ENCODE results near the gene PDHA1. TPM values are rescaled to one million over a fixed set of nuclear protein-coding genes. Genes with fewer than 3 reads are reported as not detected.

The PDHA1 gene
- 101 and 147 TPM in 2 replicates for total RNA-seq (ENCODE audit: low replicate concordance)

GRCh38 chrX:19343535-19344408, at the start of gene PDHA1:
TSS of gene PDHA1 (plus strand) at chrX:19343927. CDS start at chrX:19344038, 111 bp downstream.
- Histone ChIP-seq H3K36me3 (no peaks in the 10 kb centered on the region), H3K4me1 (peaks cover 5% of the 10 kb centered on the region), H3K27ac (peak within 1 kb of the TSS; percentile 85), H3F3A (ENCODE audit: low read depth) (no peaks in the 10 kb centered on the region), H4K20me1 (ENCODE audit: low read depth) (peaks cover 3% of the 10 kb centered on the region), H3K4me2 (peak within 1 kb of the TSS; percentile 79), H3K27me3 (no peaks in the 10 kb centered on the region), H2AFZ (replicated peaks) (no peak within 1 kb of the TSS), H3K9me3 (ENCODE audit: low read depth) (peaks cover 4% of the 10 kb centered on the region), H3K9ac (peak within 1 kb of the TSS; percentile 43), H3K4me3 (peak within 1 kb of the TSS; percentile 82), H3K79me2 (ENCODE audit: low read depth) (peaks cover 44% of the 10 kb centered on the region)
- DNase-seq (ENCODE audit: low spot score), result peak; percentile 95
- Mint-ChIP-seq H3K36me3 (no peaks in the 10 kb centered on the region), H3K9me3 (peaks cover 2% of the 10 kb centered on the region), H3K4me3 (peak within 1 kb of the TSS; percentile 87), H3K27ac (peak within 1 kb of the TSS; percentile 81), H3K27me3 (ENCODE audit: insufficient read depth, low read depth) (no peaks in the 10 kb centered on the region), H3K4me1 (peaks cover 13% of the 10 kb centered on the region)
- TF ChIP-seq EZH2 (IDR thresholded peaks at IDR 0.05) (no peak), EZH2phosphoT487 (IDR thresholded peaks at IDR 0.05) (no peak)
- TF ChIP-seq, protein P1, sequence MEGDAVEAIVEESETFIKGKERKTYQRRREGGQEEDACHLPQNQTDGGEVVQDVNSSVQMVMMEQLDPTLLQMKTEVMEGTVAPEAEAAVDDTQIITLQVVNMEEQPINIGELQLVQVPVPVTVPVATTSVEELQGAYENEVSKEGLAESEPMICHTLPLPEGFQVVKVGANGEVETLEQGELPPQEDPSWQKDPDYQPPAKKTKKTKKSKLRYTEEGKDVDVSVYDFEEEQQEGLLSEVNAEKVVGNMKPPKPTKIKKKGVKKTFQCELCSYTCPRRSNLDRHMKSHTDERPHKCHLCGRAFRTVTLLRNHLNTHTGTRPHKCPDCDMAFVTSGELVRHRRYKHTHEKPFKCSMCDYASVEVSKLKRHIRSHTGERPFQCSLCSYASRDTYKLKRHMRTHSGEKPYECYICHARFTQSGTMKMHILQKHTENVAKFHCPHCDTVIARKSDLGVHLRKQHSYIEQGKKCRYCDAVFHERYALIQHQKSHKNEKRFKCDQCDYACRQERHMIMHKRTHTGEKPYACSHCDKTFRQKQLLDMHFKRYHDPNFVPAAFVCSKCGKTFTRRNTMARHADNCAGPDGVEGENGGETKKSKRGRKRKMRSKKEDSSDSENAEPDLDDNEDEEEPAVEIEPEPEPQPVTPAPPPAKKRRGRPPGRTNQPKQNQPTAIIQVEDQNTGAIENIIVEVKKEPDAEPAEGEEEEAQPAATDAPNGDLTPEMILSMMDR (IDR thresholded peaks at IDR 0.05), result no peak

DNA sequence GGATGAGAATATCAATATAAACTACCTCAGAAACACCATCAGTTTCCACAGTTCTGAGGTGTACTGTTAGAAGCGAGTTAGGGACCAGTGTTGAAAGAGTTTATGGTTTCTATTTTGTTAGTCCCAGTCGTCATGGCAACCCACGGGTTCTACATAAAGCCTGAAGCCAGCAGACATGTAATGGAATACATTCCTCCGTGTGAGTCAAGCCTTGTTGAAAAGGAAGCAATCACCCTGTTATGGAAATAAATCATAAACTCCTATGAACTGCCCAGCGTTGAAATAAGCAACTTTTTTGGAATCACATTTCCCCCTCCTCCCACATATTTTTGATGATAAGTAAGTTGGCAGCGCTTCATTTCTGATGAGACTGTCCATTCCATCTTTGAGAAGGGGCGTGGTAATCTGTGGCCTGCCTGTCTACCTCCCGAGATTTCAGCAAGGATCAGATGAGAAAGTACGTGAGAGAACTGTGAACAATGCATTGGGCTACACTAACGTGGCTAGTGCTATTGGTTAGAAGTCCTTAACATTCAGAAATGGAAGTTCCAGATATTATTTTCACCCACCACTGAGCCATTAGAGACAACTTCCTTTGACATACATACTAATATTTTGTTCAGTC, 40.4 kb upstream of the PDHA1 start:
- H3K36me3 Mint-ChIP-seq, result no peaks in the 10 kb centered on the region
- H3K9me3 Mint-ChIP-seq, result no peaks in the 10 kb centered on the region
- DNase-seq (ENCODE audit: low spot score), result no peak
- H3K27ac Mint-ChIP-seq, result no peak overlapping the region
- H3K9ac ChIP-seq, result no peak overlapping the region
- H3K4me3 ChIP-seq, result no peak overlapping the region
- H3F3A ChIP-seq (ENCODE audit: low read depth), result no peaks in the 10 kb centered on the region
- TF ChIP-seq EZH2phosphoT487 (IDR thresholded peaks at IDR 0.05) (no peak), EZH2 (IDR thresholded peaks at IDR 0.05) (no peak)
- TF ChIP-seq, protein P1 (IDR thresholded peaks at IDR 0.05), result no peak
- H3K9me3 ChIP-seq (ENCODE audit: low read depth), result no peaks in the 10 kb centered on the region
- H3K36me3 ChIP-seq, result no peaks in the 10 kb centered on the region
- no peaks in the 10 kb centered on the region for H3K27me3 ChIP-seq
- no peaks in the 10 kb centered on the region for H3K4me1 Mint-ChIP-seq
- no peak overlapping the region for H3K4me3 Mint-ChIP-seq
- H3K79me2 ChIP-seq (ENCODE audit: low read depth), result no peaks in the 10 kb centered on the region
- no peaks in the 10 kb centered on the region for H3K4me1 ChIP-seq
- H3K27me3 Mint-ChIP-seq (ENCODE audit: insufficient read depth, low read depth), result no peaks in the 10 kb centered on the region
- H3K27ac ChIP-seq, result no peak overlapping the region
- H3K4me2 ChIP-seq, result no peak overlapping the region
- H2AFZ ChIP-seq (replicated peaks), result no peak overlapping the region
- H4K20me1 ChIP-seq (ENCODE audit: low read depth), result no peaks in the 10 kb centered on the region

- no peak overlapping the region for H3K27ac Mint-ChIP-seq
Measured at GRCh38 chrX:19326567-19326966, 17.2 kb upstream of the PDHA1 start.

More at GRCh38 chrX:19326567-19326966, 17.2 kb upstream of the PDHA1 start:
- peaks cover under 1% of the 10 kb centered on the region for H3K9me3 ChIP-seq (ENCODE audit: low read depth)
- H3K27me3 ChIP-seq, result no peaks in the 10 kb centered on the region
- H3K27ac ChIP-seq, result no peak overlapping the region
- Mint-ChIP-seq H3K36me3 (no peaks in the 10 kb centered on the region), H3K4me3 (no peak overlapping the region), H3K9me3 (peaks cover 21% of the 10 kb centered on the region), H3K4me1 (no peaks in the 10 kb centered on the region), H3K27me3 (ENCODE audit: insufficient read depth, low read depth) (peaks cover 3% of the 10 kb centered on the region)
- H4K20me1 ChIP-seq (ENCODE audit: low read depth), result no peaks in the 10 kb centered on the region
- no peaks in the 10 kb centered on the region for H3K4me1 ChIP-seq
- no peaks in the 10 kb centered on the region for H3K36me3 ChIP-seq
- H3K79me2 ChIP-seq (ENCODE audit: low read depth), result no peaks in the 10 kb centered on the region
- TF ChIP-seq, protein P1 (IDR thresholded peaks at IDR 0.05), result no peak
- no peak for TF ChIP-seq EZH2phosphoT487 (IDR thresholded peaks at IDR 0.05)
- no peak for TF ChIP-seq EZH2 (IDR thresholded peaks at IDR 0.05)
- no peak overlapping the region for H3K4me3 ChIP-seq
- DNase-seq (ENCODE audit: low spot score), result no peak
- no peak overlapping the region for H2AFZ ChIP-seq (replicated peaks)
- H3K9ac ChIP-seq, result no peak overlapping the region
- no peak overlapping the region for H3K4me2 ChIP-seq
- no peaks in the 10 kb centered on the region for H3F3A ChIP-seq (ENCODE audit: low read depth)

Data from neural progenitor cell (in vitro differentiated cells).